Measurements from ENCODE around the gene ROBO2.

DNA sequence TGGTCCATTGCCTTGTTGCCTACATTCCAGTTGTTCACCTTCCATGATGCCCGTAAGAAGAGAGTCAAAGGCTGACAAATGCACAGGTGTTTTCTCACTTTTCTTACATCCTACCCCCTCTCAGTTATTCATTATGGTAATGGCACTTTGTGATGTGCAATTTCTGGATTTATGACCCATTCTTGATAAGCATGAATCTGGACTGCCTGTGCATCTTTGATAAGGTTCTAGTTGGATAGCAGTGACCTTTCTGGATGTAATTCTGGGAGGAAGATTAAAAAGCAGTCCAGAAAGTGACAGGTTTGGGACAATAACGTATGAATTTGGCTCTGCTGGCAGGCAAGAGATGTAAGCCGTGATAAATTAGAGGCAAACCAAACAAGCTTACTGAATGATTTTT is 101.5 kb downstream of the ROBO2 start:
- TF ChIP-seq, protein P1, sequence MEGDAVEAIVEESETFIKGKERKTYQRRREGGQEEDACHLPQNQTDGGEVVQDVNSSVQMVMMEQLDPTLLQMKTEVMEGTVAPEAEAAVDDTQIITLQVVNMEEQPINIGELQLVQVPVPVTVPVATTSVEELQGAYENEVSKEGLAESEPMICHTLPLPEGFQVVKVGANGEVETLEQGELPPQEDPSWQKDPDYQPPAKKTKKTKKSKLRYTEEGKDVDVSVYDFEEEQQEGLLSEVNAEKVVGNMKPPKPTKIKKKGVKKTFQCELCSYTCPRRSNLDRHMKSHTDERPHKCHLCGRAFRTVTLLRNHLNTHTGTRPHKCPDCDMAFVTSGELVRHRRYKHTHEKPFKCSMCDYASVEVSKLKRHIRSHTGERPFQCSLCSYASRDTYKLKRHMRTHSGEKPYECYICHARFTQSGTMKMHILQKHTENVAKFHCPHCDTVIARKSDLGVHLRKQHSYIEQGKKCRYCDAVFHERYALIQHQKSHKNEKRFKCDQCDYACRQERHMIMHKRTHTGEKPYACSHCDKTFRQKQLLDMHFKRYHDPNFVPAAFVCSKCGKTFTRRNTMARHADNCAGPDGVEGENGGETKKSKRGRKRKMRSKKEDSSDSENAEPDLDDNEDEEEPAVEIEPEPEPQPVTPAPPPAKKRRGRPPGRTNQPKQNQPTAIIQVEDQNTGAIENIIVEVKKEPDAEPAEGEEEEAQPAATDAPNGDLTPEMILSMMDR (conservative IDR thresholded peaks at IDR 0.05; ENCODE audit: low read depth in 2 of 2): no peak
- TF ChIP-seq, protein P2, sequence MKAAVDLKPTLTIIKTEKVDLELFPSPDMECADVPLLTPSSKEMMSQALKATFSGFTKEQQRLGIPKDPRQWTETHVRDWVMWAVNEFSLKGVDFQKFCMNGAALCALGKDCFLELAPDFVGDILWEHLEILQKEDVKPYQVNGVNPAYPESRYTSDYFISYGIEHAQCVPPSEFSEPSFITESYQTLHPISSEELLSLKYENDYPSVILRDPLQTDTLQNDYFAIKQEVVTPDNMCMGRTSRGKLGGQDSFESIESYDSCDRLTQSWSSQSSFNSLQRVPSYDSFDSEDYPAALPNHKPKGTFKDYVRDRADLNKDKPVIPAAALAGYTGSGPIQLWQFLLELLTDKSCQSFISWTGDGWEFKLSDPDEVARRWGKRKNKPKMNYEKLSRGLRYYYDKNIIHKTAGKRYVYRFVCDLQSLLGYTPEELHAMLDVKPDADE (IDR thresholded peaks at IDR 0.05): no peak
- no peak for TF ChIP-seq EZH2phosphoT487 (IDR thresholded peaks at IDR 0.05; ENCODE audit: unreplicated experiment)
- TF ChIP-seq POLR2AphosphoS5 (IDR thresholded peaks at IDR 0.05; ENCODE audit: low read depth): no peak
- TF ChIP-seq, protein P3, sequence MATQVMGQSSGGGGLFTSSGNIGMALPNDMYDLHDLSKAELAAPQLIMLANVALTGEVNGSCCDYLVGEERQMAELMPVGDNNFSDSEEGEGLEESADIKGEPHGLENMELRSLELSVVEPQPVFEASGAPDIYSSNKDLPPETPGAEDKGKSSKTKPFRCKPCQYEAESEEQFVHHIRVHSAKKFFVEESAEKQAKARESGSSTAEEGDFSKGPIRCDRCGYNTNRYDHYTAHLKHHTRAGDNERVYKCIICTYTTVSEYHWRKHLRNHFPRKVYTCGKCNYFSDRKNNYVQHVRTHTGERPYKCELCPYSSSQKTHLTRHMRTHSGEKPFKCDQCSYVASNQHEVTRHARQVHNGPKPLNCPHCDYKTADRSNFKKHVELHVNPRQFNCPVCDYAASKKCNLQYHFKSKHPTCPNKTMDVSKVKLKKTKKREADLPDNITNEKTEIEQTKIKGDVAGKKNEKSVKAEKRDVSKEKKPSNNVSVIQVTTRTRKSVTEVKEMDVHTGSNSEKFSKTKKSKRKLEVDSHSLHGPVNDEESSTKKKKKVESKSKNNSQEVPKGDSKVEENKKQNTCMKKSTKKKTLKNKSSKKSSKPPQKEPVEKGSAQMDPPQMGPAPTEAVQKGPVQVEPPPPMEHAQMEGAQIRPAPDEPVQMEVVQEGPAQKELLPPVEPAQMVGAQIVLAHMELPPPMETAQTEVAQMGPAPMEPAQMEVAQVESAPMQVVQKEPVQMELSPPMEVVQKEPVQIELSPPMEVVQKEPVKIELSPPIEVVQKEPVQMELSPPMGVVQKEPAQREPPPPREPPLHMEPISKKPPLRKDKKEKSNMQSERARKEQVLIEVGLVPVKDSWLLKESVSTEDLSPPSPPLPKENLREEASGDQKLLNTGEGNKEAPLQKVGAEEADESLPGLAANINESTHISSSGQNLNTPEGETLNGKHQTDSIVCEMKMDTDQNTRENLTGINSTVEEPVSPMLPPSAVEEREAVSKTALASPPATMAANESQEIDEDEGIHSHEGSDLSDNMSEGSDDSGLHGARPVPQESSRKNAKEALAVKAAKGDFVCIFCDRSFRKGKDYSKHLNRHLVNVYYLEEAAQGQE (IDR thresholded peaks at IDR 0.05; ENCODE audit: unreplicated experiment): no peak
- TF ChIP-seq EZH2 (IDR thresholded peaks at IDR 0.05; ENCODE audit: low read depth, unreplicated experiment): no peak
- no peak for TF ChIP-seq ZNF114 (CRISPR knock-in tag; IDR thresholded peaks at IDR 0.05)
- no peak for TF ChIP-seq ZNF331 (CRISPR knock-in tag; IDR thresholded peaks at IDR 0.05; ENCODE audit: low read depth)
- no peak for TF ChIP-seq CREB1 (CRISPR knock-in tag; IDR thresholded peaks at IDR 0.05; ENCODE audit: low read depth)
- TF ChIP-seq NANOG (IDR thresholded peaks at IDR 0.05; ENCODE audit: borderline replicate concordance): no peak
- TF ChIP-seq JUNB (IDR thresholded peaks at IDR 0.05; ENCODE audit: unreplicated experiment): no peak
- TF ChIP-seq STAT1 (IDR thresholded peaks at IDR 0.05; ENCODE audit: unreplicated experiment): no peak
